NCI-H1105 (cell line): ENCODE data around the gene TP53AIP1.

ENCODE experiments used
- DNase-seq: peaks from one replicate; lab custom pipeline; 2025; lab: John Stamatoyannopoulos, UW

TP53AIP1 gene

GRCh38 chr11:128943428-128943976 lies 831 bp upstream of the TP53AIP1 start:
- no peak for DNase-seq

GRCh38 chr11:128942272-128942612 lies 429 bp downstream of the TP53AIP1 start:
- DNase-seq: no peak

GRCh38 chr11:128941573-128942271 lies 949 bp downstream of the TP53AIP1 start:
- DNase-seq: no peak

GRCh38 chr11:128941110-128941509 lies 1.6 kb downstream of the TP53AIP1 start:
- no peak for DNase-seq

GRCh38 chr11:128940603-128941002 lies 2.1 kb downstream of the TP53AIP1 start:
- no peak for DNase-seq

- DNase-seq: no peak
Measured at GRCh38 chr11:128940156-128940555, 2.5 kb downstream of the TP53AIP1 start.

GRCh38 chr11:128939591-128939990 lies 3.1 kb downstream of the TP53AIP1 start:
- DNase-seq: no peak

GRCh38 chr11:128938156-128938885 lies 4.3 kb downstream of the TP53AIP1 start:
- DNase-seq: no peak

GRCh38 chr11:128937480-128937879 lies 5.2 kb downstream of the TP53AIP1 start:
- no peak for DNase-seq

- peak; percentile 33 for DNase-seq
Measured at GRCh38 chr11:128936606-128937251, 5.9 kb downstream of the TP53AIP1 start.

- DNase-seq: no peak
Measured at GRCh38 chr11:128934926-128935325, 7.7 kb downstream of the TP53AIP1 start.

- no peak for DNase-seq
Measured at GRCh38 chr11:128934351-128934750, 8.3 kb downstream of the TP53AIP1 start.

- DNase-seq: no peak
Measured at GRCh38 chr11:128933481-128934178, 9.0 kb downstream of the TP53AIP1 start.

GRCh38 chr11:128931668-128932067 lies 11.0 kb downstream of the TP53AIP1 start:
- no peak for DNase-seq

GRCh38 chr11:128931066-128931465 lies 11.6 kb downstream of the TP53AIP1 start:
- DNase-seq: no peak

- DNase-seq: no peak
Measured at GRCh38 chr11:128929991-128930390, 12.7 kb downstream of the TP53AIP1 start.

- no peak for DNase-seq
Measured at GRCh38 chr11:128929468-128929867, 13.2 kb downstream of the TP53AIP1 start.

- no peak for DNase-seq
Measured at GRCh38 chr11:128928400-128928799, 14.3 kb downstream of the TP53AIP1 start.

- no peak for DNase-seq
Measured at GRCh38 chr11:128927683-128928336, 14.9 kb downstream of the TP53AIP1 start.

- DNase-seq: no peak
Measured at GRCh38 chr11:128927108-128927461, 15.6 kb downstream of the TP53AIP1 start.

- DNase-seq: no peak
Measured at GRCh38 chr11:128926437-128927107, 16.1 kb downstream of the TP53AIP1 start.
